ENCODE results near the gene DHX15.

The DHX15 gene

GRCh38 chr4:24613502-24613901 lies 29.1 kb upstream of the DHX15 start:
- H3K4me2 ChIP-seq (ENCODE audit: insufficient read depth, low read length, poor library complexity, severe bottlenecking), result no peak overlapping the region
- H3K27ac ChIP-seq (replicated peaks; ENCODE audit: low read length), result no peak overlapping the region
- H2AFZ ChIP-seq (ENCODE audit: low read length), result no peak overlapping the region
- no peaks in the 10 kb centered on the region for H3K9me3 ChIP-seq (replicated peaks in 1 of 2; ENCODE audit: control insufficient read depth in 2 of 2, insufficient read depth in 1 of 2, low read depth in 1 of 2, low read length in 2 of 2)
- H3K4me3 ChIP-seq (ENCODE audit: low read length in 2 of 2), result no peak overlapping the region
- no peak overlapping the region for H3K4ac ChIP-seq (ENCODE audit: low read length)
- H3K4me1 ChIP-seq (ENCODE audit: control insufficient read depth in 2 of 2, insufficient read depth in 1 of 2, low read depth in 1 of 2, low read length in 2 of 2), result no peaks in the 10 kb centered on the region
- no CpG with 5 or more reads among the region's 3 CpGs for WGBS, 2 donors (ENCODE audit: extremely low coverage in 2 of 2, insufficient read length in 2 of 2, insufficient replicate concordance in 1 of 2)
- no peak overlapping the region for H4K8ac ChIP-seq (ENCODE audit: low read depth, low read length)
- no peaks in the 10 kb centered on the region for H3K36me3 ChIP-seq (replicated peaks in 1 of 2; ENCODE audit: control insufficient read depth in 2 of 2, insufficient read depth in 2 of 2, low read length in 2 of 2)
- H4K91ac ChIP-seq (ENCODE audit: low read depth, low read length, poor library complexity), result no peak overlapping the region
- peaks cover 0 to 2% (median 0%) of the 10 kb centered on the region in 3 experiments for H3K27me3 ChIP-seq (ENCODE audit: control insufficient read depth in 3 of 3, insufficient read depth in 3 of 3, low read depth in 1 of 3, low read length in 3 of 3)
- no peak for DNase-seq (ENCODE audit: low spot score)
- H2AK5ac ChIP-seq (ENCODE audit: low read depth, low read length), result no peak overlapping the region
- no peak overlapping the region for H3K14ac ChIP-seq (ENCODE audit: low read length)
- H2BK12ac ChIP-seq (ENCODE audit: low read length), result no peak overlapping the region
- H3K9ac ChIP-seq (ENCODE audit: low read depth, low read length, poor library complexity), result no peak overlapping the region
- no peak overlapping the region for H2BK15ac ChIP-seq (ENCODE audit: low read length)
- H3K18ac ChIP-seq (ENCODE audit: low read length), result no peak overlapping the region
- no peak overlapping the region for H2BK5ac ChIP-seq (ENCODE audit: low read length)
- no peaks in the 10 kb centered on the region for H3K79me1 ChIP-seq (ENCODE audit: low read depth, low read length)
- no peak overlapping the region for H2BK120ac ChIP-seq (ENCODE audit: low read depth, low read length)
- no peak overlapping the region for H3K23ac ChIP-seq (ENCODE audit: low read depth, low read length, poor library complexity)

- Histone ChIP-seq H2BK120ac (ENCODE audit: low read depth, low read length) (no peak overlapping the region), H2BK5ac (ENCODE audit: low read length) (no peak overlapping the region), H4K91ac (ENCODE audit: low read depth, low read length, poor library complexity) (no peak overlapping the region), H3K4ac (ENCODE audit: low read length) (no peak overlapping the region), H3K27me3 (ENCODE audit: control insufficient read depth in 3 of 3, insufficient read depth in 3 of 3, low read depth in 1 of 3, low read length in 3 of 3) (peaks cover 0 to 2% (median 0%) of the 10 kb centered on the region in 3 experiments), H3K9ac (ENCODE audit: low read depth, low read length, poor library complexity) (no peak overlapping the region), H3K23ac (ENCODE audit: low read depth, low read length, poor library complexity) (no peak overlapping the region), H3K4me2 (ENCODE audit: insufficient read depth, low read length, poor library complexity, severe bottlenecking) (no peak overlapping the region), H3K14ac (ENCODE audit: low read length) (no peak overlapping the region), H3K36me3 (replicated peaks in 1 of 2; ENCODE audit: control insufficient read depth in 2 of 2, insufficient read depth in 2 of 2, low read length in 2 of 2) (no peaks in the 10 kb centered on the region), H3K4me3 (ENCODE audit: low read length in 2 of 2) (no peak overlapping the region), H3K18ac (ENCODE audit: low read length) (no peak overlapping the region), H2BK15ac (ENCODE audit: low read length) (no peak overlapping the region), H2AK5ac (ENCODE audit: low read depth, low read length) (no peak overlapping the region), H4K8ac (ENCODE audit: low read depth, low read length) (no peak overlapping the region), H2AFZ (ENCODE audit: low read length) (no peak overlapping the region), H3K79me1 (ENCODE audit: low read depth, low read length) (no peaks in the 10 kb centered on the region), H3K9me3 (replicated peaks in 1 of 2; ENCODE audit: control insufficient read depth in 2 of 2, insufficient read depth in 1 of 2, low read depth in 1 of 2, low read length in 2 of 2) (no peaks in the 10 kb centered on the region), H2BK12ac (ENCODE audit: low read length) (no peak overlapping the region), H3K27ac (replicated peaks; ENCODE audit: low read length) (no peak overlapping the region), H3K4me1 (ENCODE audit: control insufficient read depth in 2 of 2, insufficient read depth in 1 of 2, low read depth in 1 of 2, low read length in 2 of 2) (no peaks in the 10 kb centered on the region)
- no peak for DNase-seq (ENCODE audit: low spot score)
- no CpG with 5 or more reads among the region's 11 CpGs for WGBS, 2 donors (ENCODE audit: extremely low coverage in 2 of 2, insufficient read length in 2 of 2, insufficient replicate concordance in 1 of 2)
Measured at GRCh38 chr4:24611575-24611974, 27.2 kb upstream of the DHX15 start.

GRCh38 chr4:24607334-24607733 lies 23.0 kb upstream of the DHX15 start:
- no peaks in the 10 kb centered on the region for H3K4me1 ChIP-seq (ENCODE audit: control insufficient read depth in 2 of 2, insufficient read depth in 1 of 2, low read depth in 1 of 2, low read length in 2 of 2)
- no peak overlapping the region for H2BK12ac ChIP-seq (ENCODE audit: low read length)
- H3K4me3 ChIP-seq (ENCODE audit: low read length in 2 of 2), result no peak overlapping the region
- H3K14ac ChIP-seq (ENCODE audit: low read length), result no peak overlapping the region
- H3K36me3 ChIP-seq (replicated peaks in 1 of 2; ENCODE audit: control insufficient read depth in 2 of 2, insufficient read depth in 2 of 2, low read length in 2 of 2), result no peaks in the 10 kb centered on the region
- DNase-seq (ENCODE audit: low spot score), result no peak
- no peaks in the 10 kb centered on the region for H3K9me3 ChIP-seq (replicated peaks in 1 of 2; ENCODE audit: control insufficient read depth in 2 of 2, insufficient read depth in 1 of 2, low read depth in 1 of 2, low read length in 2 of 2)
- no peak overlapping the region for H3K9ac ChIP-seq (ENCODE audit: low read depth, low read length, poor library complexity)
- H3K79me1 ChIP-seq (ENCODE audit: low read depth, low read length), result no peaks in the 10 kb centered on the region
- H3K23ac ChIP-seq (ENCODE audit: low read depth, low read length, poor library complexity), result no peak overlapping the region
- H3K4me2 ChIP-seq (ENCODE audit: insufficient read depth, low read length, poor library complexity, severe bottlenecking), result no peak overlapping the region
- no peak overlapping the region for H2AFZ ChIP-seq (ENCODE audit: low read length)
- no peak overlapping the region for H3K4ac ChIP-seq (ENCODE audit: low read length)
- H2BK120ac ChIP-seq (ENCODE audit: low read depth, low read length), result no peak overlapping the region
- H4K8ac ChIP-seq (ENCODE audit: low read depth, low read length), result no peak overlapping the region
- no peak overlapping the region for H2AK5ac ChIP-seq (ENCODE audit: low read depth, low read length)
- no peak overlapping the region for H2BK5ac ChIP-seq (ENCODE audit: low read length)
- H2BK15ac ChIP-seq (ENCODE audit: low read length), result no peak overlapping the region
- H3K27me3 ChIP-seq (ENCODE audit: control insufficient read depth in 3 of 3, insufficient read depth in 3 of 3, low read depth in 1 of 3, low read length in 3 of 3), result peaks cover 0 to 7% (median 0%) of the 10 kb centered on the region in 3 experiments
- no peak overlapping the region for H3K27ac ChIP-seq (replicated peaks; ENCODE audit: low read length)
- H3K18ac ChIP-seq (ENCODE audit: low read length), result no peak overlapping the region
- no peak overlapping the region for H4K91ac ChIP-seq (ENCODE audit: low read depth, low read length, poor library complexity)

GRCh38 chr4:24605216-24605615 lies 20.9 kb upstream of the DHX15 start:
- H4K8ac ChIP-seq (ENCODE audit: low read depth, low read length), result no peak overlapping the region
- DNase-seq (ENCODE audit: low spot score), result no peak
- H2BK120ac ChIP-seq (ENCODE audit: low read depth, low read length), result no peak overlapping the region

More at GRCh38 chr4:24605216-24605615, 20.9 kb upstream of the DHX15 start:
- Histone ChIP-seq H3K14ac (ENCODE audit: low read length) (no peak overlapping the region), H3K4ac (ENCODE audit: low read length) (no peak overlapping the region), H3K9me3 (replicated peaks in 1 of 2; ENCODE audit: control insufficient read depth in 2 of 2, insufficient read depth in 1 of 2, low read depth in 1 of 2, low read length in 2 of 2) (no peaks in the 10 kb centered on the region), H2BK12ac (ENCODE audit: low read length) (no peak overlapping the region), H3K27ac (replicated peaks; ENCODE audit: low read length) (no peak overlapping the region), H2BK5ac (ENCODE audit: low read length) (no peak overlapping the region), H4K91ac (ENCODE audit: low read depth, low read length, poor library complexity) (no peak overlapping the region), H3K23ac (ENCODE audit: low read depth, low read length, poor library complexity) (no peak overlapping the region), H3K4me2 (ENCODE audit: insufficient read depth, low read length, poor library complexity, severe bottlenecking) (no peak overlapping the region), H2BK15ac (ENCODE audit: low read length) (no peak overlapping the region), H3K79me1 (ENCODE audit: low read depth, low read length) (no peaks in the 10 kb centered on the region), H3K4me1 (ENCODE audit: control insufficient read depth in 2 of 2, insufficient read depth in 1 of 2, low read depth in 1 of 2, low read length in 2 of 2) (no peaks in the 10 kb centered on the region), H2AFZ (ENCODE audit: low read length) (no peak overlapping the region), H3K36me3 (replicated peaks in 1 of 2; ENCODE audit: control insufficient read depth in 2 of 2, insufficient read depth in 2 of 2, low read length in 2 of 2) (no peaks in the 10 kb centered on the region), H3K9ac (ENCODE audit: low read depth, low read length, poor library complexity) (no peak overlapping the region), H3K18ac (ENCODE audit: low read length) (no peak overlapping the region), H3K4me3 (ENCODE audit: low read length in 2 of 2) (no peak overlapping the region), H3K27me3 (ENCODE audit: control insufficient read depth in 3 of 3, insufficient read depth in 3 of 3, low read depth in 1 of 3, low read length in 3 of 3) (peaks cover 0 to 11% (median 0%) of the 10 kb centered on the region in 3 experiments), H2AK5ac (ENCODE audit: low read depth, low read length) (no peak overlapping the region)

Measured in neuronal stem cell (in vitro differentiated cells).